Activated gamma-delta T cell treated with anti-CD3 and anti-CD28 coated beads, Interleukin-2, amount 50 U/mL, for 16 hours (primary cell): ENCODE results near the gene B4GALNT4.
"Not testable (repeated sequence)": the region's sequence is repeated elsewhere in the genome, so short reads cannot be mapped to it uniquely, and the experiment has no call there.

ENCODE experiments used
- DNase-seq: peaks from one replicate; pipeline ENCODE4 v3.0.0-alpha.2; 2020; ENCODE audit warnings: low read depth

The B4GALNT4 gene

GRCh38 chr11:392102-392777, 22.9 kb downstream of the B4GALNT4 start:
- DNase-seq: no peak

GRCh38 chr11:393219-394033, 24.1 kb downstream of the B4GALNT4 start:
- no peak for DNase-seq

- DNase-seq: no peak
Observed at GRCh38 chr11:394034-394857, 24.9 kb downstream of the B4GALNT4 start, which contains the start of gene PKP3. TSS of gene PKP3 (plus strand) at chr11:394209. CDS start at chr11:394293, 84 bp downstream.

- DNase-seq: no peak
Observed at GRCh38 chr11:394858-395655, 25.8 kb downstream of the B4GALNT4 start.

GRCh38 chr11:395866-396265, 26.6 kb downstream of the B4GALNT4 start:
- no peak for DNase-seq

- no peak for DNase-seq
Observed at GRCh38 chr11:396511-396947, 27.2 kb downstream of the B4GALNT4 start.

GRCh38 chr11:396948-397548, 27.7 kb downstream of the B4GALNT4 start:
- DNase-seq: no peak

- DNase-seq: no peak
Observed at GRCh38 chr11:398826-399225, 29.5 kb downstream of the B4GALNT4 start.

GRCh38 chr11:399731-400211, 30.5 kb downstream of the B4GALNT4 start:
- no peak for DNase-seq

- DNase-seq: no peak
Observed at GRCh38 chr11:400241-400689, 31.0 kb downstream of the B4GALNT4 start.

GRCh38 chr11:401196-401595, 31.9 kb downstream of the B4GALNT4 start:
- not testable (repeated sequence) for DNase-seq

- no peak for DNase-seq
Observed at GRCh38 chr11:403021-403760, 33.9 kb downstream of the B4GALNT4 start.

- DNase-seq: no peak
Observed at GRCh38 chr11:403761-404431, 34.6 kb downstream of the B4GALNT4 start.

- no peak for DNase-seq
Observed at GRCh38 chr11:404551-405264, 35.4 kb downstream of the B4GALNT4 start.

- DNase-seq: no peak
Observed at GRCh38 chr11:405323-405953, 36.1 kb downstream of the B4GALNT4 start.

- DNase-seq: no peak
Observed at GRCh38 chr11:405954-406795, 36.9 kb downstream of the B4GALNT4 start.
